Fibroblast of the aortic adventitia (primary cell): ENCODE data around the gene RIPOR1. TPM values are rescaled to one million over a fixed set of nuclear protein-coding genes. Genes with fewer than 3 reads are reported as not detected.

Experiments used
- DNase-seq: peaks from one replicate; pipeline ENCODE4 v3.0.0-alpha.2; 2010; ENCODE audit warnings: low read depth
- H3K4me3 ChIP-seq: 2 replicates; pipeline ENCODE4 v1.5.1; 2011; ENCODE audit warnings: low read depth, mild to moderate bottlenecking, control low read depth, low read length, moderate library complexity
- CTCF ChIP-seq: IDR thresholded peaks from 2 replicates; pipeline ENCODE4 v1.5.1; 2011; ENCODE audit warnings: mild to moderate bottlenecking, low read length, control low read depth, inconsistent platforms; ENCODE audit not compliant: insufficient read depth
- total RNA-seq: library from RNA; depleted of rRNA; stranded (reverse); fragments of >200 nt; gene quantifications from 2 replicates; pipeline ENCODE4 v1.2.3, GENCODE V29; 2012; ENCODE audit warnings: low replicate concordance

RIPOR1 gene
- total RNA-seq, 1 donor: 29.3 TPM

- no peak overlapping the region for H3K4me3 ChIP-seq
- no peak for DNase-seq
- no peak for TF ChIP-seq CTCF
These were observed 11.3 kb downstream of the RIPOR1 start for GRCh38 chr16:67539691-67540635.

GRCh38 chr16:67540756-67541155, 12.1 kb downstream of the RIPOR1 start:
- DNase-seq: no peak
- TF ChIP-seq CTCF: no peak
- H3K4me3 ChIP-seq: no peak overlapping the region

- no peak overlapping the region for H3K4me3 ChIP-seq
- no peak for DNase-seq
- TF ChIP-seq CTCF: no peak
These were observed 13.0 kb downstream of the RIPOR1 start for GRCh38 chr16:67541391-67542263.

GRCh38 chr16:67542464-67542863, 13.8 kb downstream of the RIPOR1 start:
- H3K4me3 ChIP-seq: no peak overlapping the region
- no peak for TF ChIP-seq CTCF
- peak; percentile 66 for DNase-seq

- no peak for TF ChIP-seq CTCF
- DNase-seq: no peak
- H3K4me3 ChIP-seq: no peak overlapping the region
These were observed 14.4 kb downstream of the RIPOR1 start for GRCh38 chr16:67543036-67543435.

- H3K4me3 ChIP-seq: no peak overlapping the region
- DNase-seq: no peak
- no peak for TF ChIP-seq CTCF
These were observed 15.0 kb downstream of the RIPOR1 start for GRCh38 chr16:67543582-67543981.
